Testis (tissue), 3 donors: ENCODE data around the gene GTPBP2. TPM values are rescaled to one million over a fixed set of nuclear protein-coding genes. Genes with fewer than 3 reads are reported as not detected.

Experiments used
- DNase-seq: peaks from one replicate; pipeline ENCODE4 v3.0.0-alpha.2; 2019
- H3K27ac ChIP-seq, 2 donors: fragments of 200-600 bp; sonication (generic); one replicate each; pipeline ENCODE4 v1.5.1; 2019
- H3K27me3 ChIP-seq: fragments of 200-600 bp; sonication (generic); one replicate; pipeline ENCODE4 v1.5.1; 2019
- H3K36me3 ChIP-seq: fragments of 200-600 bp; sonication (generic); one replicate; pipeline ENCODE4 v1.5.1; 2017; ENCODE audit warnings: low read depth; ENCODE audit errors: missing control alignments
- H3K4me1 ChIP-seq: fragments of 200-600 bp; sonication (generic); one replicate; pipeline ENCODE4 v1.5.1; 2019
- H3K4me3 ChIP-seq, 2 donors: fragments of 200-600 bp; sonication (generic); one replicate each; pipeline ENCODE4 v1.5.1; 2017 to 2019
- H3K9me3 ChIP-seq: fragments of 200-600 bp; sonication (generic); one replicate; pipeline ENCODE4 v1.5.1; 2017
- POLR2A ChIP-seq: fragments of 450-650 bp; IDR thresholded peaks from one replicate; pipeline ENCODE4 v1.6.1; 2017; ENCODE audit warnings: antibody characterized with exemption, mild to moderate bottlenecking, moderate library complexity
- WGBS, 2 donors: methylation state at CpG; one replicate each; pipeline ENCODE4 v1.1.5; 2018; 5-methylcytosine and 5-hydroxymethylcytosine counted together
- intact Hi-C: fragments of 100-400 bp; cut with DNase I; formaldehyde crosslinking; loops from one replicate; pipeline ENCODE4 v1.15.1; 2023; ENCODE audit warnings: low total_unique reads
- polyA plus RNA-seq: library from polyadenylated mRNA; stranded (reverse); fragments of 350-450 nt; fragmentation: Illumina TruSeq; extraction: RNeasy Lipid Tissue Mini Kit (QIAGEN cat#74804); gene quantifications from one replicate; pipeline ENCODE4 v1.2.3, GENCODE V29; 2014; ENCODE audit warnings: low read depth, low replicate concordance; ENCODE audit not compliant: insufficient read depth
- total RNA-seq, 2 donors: library from RNA; depleted of rRNA; stranded (reverse); fragments of >200 nt; gene quantifications; one replicate each; pipeline ENCODE4 v1.2.3, GENCODE V29; 2016
- TF ChIP-seq, protein P1 (sequence below), 3 experiments: fragments of 450-650 bp in 2 of 3; fragments of 200-600 bp in 1 of 3; sonication (generic) in 1 of 3; IDR thresholded peaks; one replicate each; pipeline ENCODE4 v1.5.1; 2016 to 2019; ENCODE audit warnings: antibody characterized with exemption in 3 of 3, mild to moderate bottlenecking in 2 of 3, moderate library complexity in 1 of 3

GTPBP2 gene
- total and polyA plus RNA-seq, 3 donors from 2014 or later = 59.0 to 64.7 (median 59.5) TPM

GRCh38 chr6:43621078-43621835 lies 7.8 kb downstream of the GTPBP2 start:
- no peaks in the 10 kb centered on the region for H3K27me3 ChIP-seq
- 96 to 98% methylated on average over 8 to 12 of the region's 12 CpGs for WGBS, 2 donors
- no peaks in the 10 kb centered on the region for H3K9me3 ChIP-seq
- no peak overlapping the region for H3K4me3 ChIP-seq
- H3K36me3 ChIP-seq = no peaks in the 10 kb centered on the region
- peak; percentile 12 for DNase-seq
- intact Hi-C loops = no loop called here
- no peak overlapping the region for H3K27ac ChIP-seq
- no peaks in the 10 kb centered on the region for H3K4me1 ChIP-seq
- TF ChIP-seq, protein P1, sequence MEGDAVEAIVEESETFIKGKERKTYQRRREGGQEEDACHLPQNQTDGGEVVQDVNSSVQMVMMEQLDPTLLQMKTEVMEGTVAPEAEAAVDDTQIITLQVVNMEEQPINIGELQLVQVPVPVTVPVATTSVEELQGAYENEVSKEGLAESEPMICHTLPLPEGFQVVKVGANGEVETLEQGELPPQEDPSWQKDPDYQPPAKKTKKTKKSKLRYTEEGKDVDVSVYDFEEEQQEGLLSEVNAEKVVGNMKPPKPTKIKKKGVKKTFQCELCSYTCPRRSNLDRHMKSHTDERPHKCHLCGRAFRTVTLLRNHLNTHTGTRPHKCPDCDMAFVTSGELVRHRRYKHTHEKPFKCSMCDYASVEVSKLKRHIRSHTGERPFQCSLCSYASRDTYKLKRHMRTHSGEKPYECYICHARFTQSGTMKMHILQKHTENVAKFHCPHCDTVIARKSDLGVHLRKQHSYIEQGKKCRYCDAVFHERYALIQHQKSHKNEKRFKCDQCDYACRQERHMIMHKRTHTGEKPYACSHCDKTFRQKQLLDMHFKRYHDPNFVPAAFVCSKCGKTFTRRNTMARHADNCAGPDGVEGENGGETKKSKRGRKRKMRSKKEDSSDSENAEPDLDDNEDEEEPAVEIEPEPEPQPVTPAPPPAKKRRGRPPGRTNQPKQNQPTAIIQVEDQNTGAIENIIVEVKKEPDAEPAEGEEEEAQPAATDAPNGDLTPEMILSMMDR (IDR thresholded peaks at IDR 0.05) = no peak
- TF ChIP-seq POLR2A = no peak

DNA sequence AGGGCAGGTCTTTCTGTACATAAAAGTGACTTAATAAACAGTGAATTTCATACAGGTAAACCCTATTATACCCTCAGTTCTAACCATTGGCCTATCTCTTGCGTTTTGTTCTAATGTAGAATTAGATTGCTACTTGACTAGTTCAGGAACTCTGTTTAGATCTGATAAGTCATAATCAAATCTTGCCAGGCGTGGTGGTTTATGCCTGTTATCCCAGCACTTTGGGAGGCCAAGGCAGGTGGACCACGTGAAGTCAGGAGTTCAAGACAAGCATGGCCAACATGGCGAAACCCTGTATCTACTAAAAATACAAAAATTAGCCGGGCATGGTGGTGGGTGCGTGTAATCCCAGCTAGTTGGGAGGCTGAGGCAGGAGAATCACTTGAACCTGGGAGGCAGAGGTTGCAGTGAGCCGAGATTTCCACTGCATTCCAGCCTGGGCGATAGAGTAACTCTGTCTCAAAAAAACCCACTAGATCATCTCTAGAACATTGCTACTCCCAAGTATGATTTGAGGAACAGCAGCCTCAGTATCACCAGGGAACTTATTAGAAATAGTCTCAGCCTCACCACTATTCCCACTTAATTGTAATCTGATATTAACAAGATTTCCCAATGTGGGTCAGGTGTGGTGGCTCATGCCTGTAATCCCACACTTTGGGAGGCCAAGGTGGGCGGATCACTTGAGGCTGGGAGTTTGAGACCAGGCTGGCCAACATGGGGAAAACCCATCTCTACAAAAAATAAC lies 12.2 kb downstream of the GTPBP2 start:
- WGBS, 2 donors = 88 to 90% methylated on average over 9 of the region's 9 CpGs
- Histone ChIP-seq H3K4me1 (no peaks in the 10 kb centered on the region), H3K4me3 (no peak overlapping the region), H3K27me3 (no peaks in the 10 kb centered on the region), H3K27ac (no peak overlapping the region), H3K9me3 (no peaks in the 10 kb centered on the region), H3K36me3 (no peaks in the 10 kb centered on the region)
- intact Hi-C loops = no loop called here
- no peak for TF ChIP-seq POLR2A
- TF ChIP-seq, protein P1 (IDR thresholded peaks at IDR 0.05) = no peak
- no peak for DNase-seq

GRCh38 chr6:43614396-43614730 lies 14.7 kb downstream of the GTPBP2 start:
- Histone ChIP-seq H3K4me1 (no peaks in the 10 kb centered on the region), H3K36me3 (no peaks in the 10 kb centered on the region), H3K27me3 (no peaks in the 10 kb centered on the region), H3K27ac (no peak overlapping the region), H3K4me3 (no peak overlapping the region), H3K9me3 (no peaks in the 10 kb centered on the region)
- no peak for TF ChIP-seq POLR2A
- TF ChIP-seq, protein P1 (IDR thresholded peaks at IDR 0.05) = no peak
- intact Hi-C loops = loop anchor here (5.0 kb wide), 1 partner anchor 213 kb away; no protein-coding TSS in a partner anchor
- DNase-seq = no peak
- 57 to 72% methylated on average over 3 of the region's 3 CpGs for WGBS, 2 donors

GRCh38 chr6:43613721-43614395 lies 15.2 kb downstream of the GTPBP2 start:
- Histone ChIP-seq H3K27ac (no peak overlapping the region), H3K27me3 (no peaks in the 10 kb centered on the region), H3K4me3 (no peak overlapping the region), H3K4me1 (no peaks in the 10 kb centered on the region), H3K36me3 (no peaks in the 10 kb centered on the region), H3K9me3 (no peaks in the 10 kb centered on the region)
- WGBS, 2 donors = 86 to 93% methylated on average over 6 of the region's 6 CpGs
- no peak for DNase-seq
- intact Hi-C loops = loop anchor here (5.0 kb wide), 1 partner anchor 213 kb away; no protein-coding TSS in a partner anchor
- no peak for TF ChIP-seq POLR2A
- TF ChIP-seq, protein P1 (IDR thresholded peaks at IDR 0.05) = no peak
